Heart left ventricle (tissue), 16 donors: ENCODE results near the gene KCNJ16. TPM values are rescaled to one million over a fixed set of nuclear protein-coding genes. Genes with fewer than 3 reads are reported as not detected.

ENCODE experiments used
- ATAC-seq, 4 donors: fragments of 200-7000 bp; cut with Tn5 transposase; one replicate each; pipeline ENCODE4 v1.9.1; 2020 to 2022; ENCODE audit warnings: moderate library complexity in 4 of 4, mild to moderate bottlenecking in 3 of 4, moderate number of reproducible peaks in 1 of 4
- DNase-seq, 5 donors: peaks; one replicate each; pipeline ENCODE4 v3.0.0-alpha.2; 2020
- H3K27ac ChIP-seq, 12 donors: fragments of 200-600 bp; sonication (generic) in 4 of 12; one replicate each; pipeline versions ENCODE4 v1.5.0 to v1.8.0; 2016 to 2022; ENCODE audit warnings: mild to moderate bottlenecking in 2 of 12
- H3K27me3 ChIP-seq, 9 donors: fragments of 200-600 bp; sonication (generic) in 2 of 9; one replicate each; pipeline versions ENCODE4 v1.5.1 to v1.8.0; 2016 to 2022; ENCODE audit warnings: mild to moderate bottlenecking in 3 of 9
- H3K36me3 ChIP-seq, 9 donors: fragments of 200-600 bp; sonication (generic) in 2 of 9; one replicate each; pipeline versions ENCODE4 v1.5.0 to v1.8.0; 2018 to 2022; ENCODE audit warnings: mild to moderate bottlenecking in 2 of 9
- H3K4me1 ChIP-seq, 12 donors: fragments of 200-600 bp; sonication (generic) in 4 of 12; one replicate each; pipeline versions ENCODE4 v1.5.0 to v1.8.0; 2016 to 2022; ENCODE audit warnings: mild to moderate bottlenecking in 3 of 12
- H3K4me3 ChIP-seq, 12 donors: fragments of 200-600 bp; sonication (generic) in 4 of 12; one replicate each; pipeline versions ENCODE4 v1.5.0 to v1.8.0; 2017 to 2022; ENCODE audit warnings: mild to moderate bottlenecking in 9 of 12, moderate library complexity in 4 of 12
- H3K9me3 ChIP-seq, 12 donors: fragments of 200-600 bp; sonication (generic) in 4 of 12; one replicate each; pipeline versions ENCODE4 v1.5.0 to v1.8.0; 2016 to 2022; ENCODE audit warnings: mild to moderate bottlenecking in 1 of 12
- POLR2A ChIP-seq, 2 donors: fragments of 450-650 bp; IDR thresholded peaks; one replicate each; pipeline ENCODE4 v1.6.1; 2017; ENCODE audit warnings: antibody characterized with exemption in 2 of 2, mild to moderate bottlenecking in 2 of 2, moderate library complexity in 2 of 2
- WGBS, 4 donors: extraction: QIAGEN DNeasy Blood & Tissue Kit in 2 of 4; methylation state at CpG; one replicate each; pipeline versions ENCODE4 v1.1.5 to v1.1.7; 2013 to 2018; 5-methylcytosine and 5-hydroxymethylcytosine counted together
- intact Hi-C, 10 donors: fragments of 100-400 bp; cut with DNase I; formaldehyde crosslinking; loops; one replicate each; pipeline versions ENCODE4 v1.11.1 to v1.14.2; 2022
- polyA plus RNA-seq, 2 donors: library from polyadenylated mRNA; stranded (reverse); fragments of 200-250 nt; gene quantifications; one replicate each; pipeline ENCODE4 v1.2.3, GENCODE V29; 2013
- total RNA-seq, 9 donors: library from RNA; depleted of rRNA in 2 of 9; stranded (reverse); fragments of >200 nt in 2 of 9; fragmentation: NEBNext Ultra II Directional in 3 of 9; extraction: Animal tissue kit (Norgen Biotek cat#: 25700) in 3 of 9; gene quantifications; one replicate each; pipeline versions ENCODE4 v1.1.0 to v1.2.4, GENCODE V29; 2016 to 2023
- TF ChIP-seq, protein P1 (sequence below), 12 donors: fragments of 200-600 bp; sonication (generic) in 4 of 12; IDR thresholded peaks; one replicate each; pipeline versions ENCODE4 v1.5.0 to v1.8.0; 2018 to 2022; ENCODE audit warnings: antibody characterized with exemption in 12 of 12, mild to moderate bottlenecking in 5 of 12
- donor health status: ischemic (EF 13 %, LVEDD 7.1; RV severe dilation, severe dysfunction).
- donor health status: healthy with polysubstance abuse.
- donor health status: DM: no; HTN: yes; CAD: no.
- donor health status: DM: no; HTN: no; CAD: no.
- donor health status: ischemic (EF 25% LVEDD 6.9; RV normal size, moderate dysfunction).
- donor health status: ischemic (EF 25% LVEDD 5.7; RV mildly dilated, moderate dysfunction).
- donor health status: healthy.
- donor health status: DM: yes; HTN: yes; CAD: no.
- donor health status: ischemic (EF 35%, LVEDD 5.7; RV mildly dilated, moderate dysfunction).
- donor health status: nonischemic (EF 11% LVEDD 7.7; RV severe dilation, severe dysfunction).
- donor health status: DM: yes; HTN: yes; CAD: no.
- donor health status: PGD.
- donor health status: ischemic (EF 29% LVEDD 5.4; RV normal size, mild dysfunction).
- donor health status: nonischemic (EF 23%, LVEDD 6.1; RV moderate dilation, normal function).

Gene KCNJ16
- total and polyA plus RNA-seq, 11 donors, result 0.04 to 0.34 TPM; not detected in 9

DNA sequence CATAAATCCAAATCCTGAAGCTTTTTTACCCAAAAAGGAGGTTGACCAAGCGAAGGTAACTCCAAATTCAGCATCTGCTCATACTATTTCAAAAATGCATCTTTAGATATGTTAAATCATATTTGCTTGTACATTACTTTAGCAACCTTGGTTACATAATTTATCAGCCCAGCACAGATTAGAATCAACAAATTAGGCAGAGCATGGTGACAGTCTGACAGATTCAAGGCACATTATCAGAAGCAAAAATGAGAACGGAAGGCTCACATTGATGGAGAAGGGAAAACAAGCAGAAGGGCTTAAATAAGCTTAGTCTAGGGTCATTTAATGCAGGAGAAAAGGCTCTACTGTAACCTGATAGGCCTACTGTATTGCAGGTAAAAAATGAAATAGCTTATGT lies 90.4 kb downstream of the KCNJ16 start:
- H3K4me1 ChIP-seq, result peaks cover 0 to 15% (median 4%) of the 10 kb centered on the region in 12 donors
- intact Hi-C loops, result loop anchor here in 9 of 10 donors (5.0 to 10.0 kb wide), 6 partner anchors 147 to 558 kb away; no protein-coding TSS in a partner anchor
- ATAC-seq (no peak), DNase-seq (no peak)
- H3K9me3 ChIP-seq, result no peaks in the 10 kb centered on the region
- H3K36me3 ChIP-seq, result no peaks in the 10 kb centered on the region
- peak overlapping the region in 1 of 12 donors; percentile 1 for H3K27ac ChIP-seq
- WGBS, 4 donors, result 65 to 77% (median 71%) methylated on average over 2 of the region's 2 CpGs
- H3K4me3 ChIP-seq, result no peak overlapping the region
- no peaks in the 10 kb centered on the region for H3K27me3 ChIP-seq
- TF ChIP-seq POLR2A (IDR thresholded peaks at IDR 0.05), result no peak
- TF ChIP-seq, protein P1, sequence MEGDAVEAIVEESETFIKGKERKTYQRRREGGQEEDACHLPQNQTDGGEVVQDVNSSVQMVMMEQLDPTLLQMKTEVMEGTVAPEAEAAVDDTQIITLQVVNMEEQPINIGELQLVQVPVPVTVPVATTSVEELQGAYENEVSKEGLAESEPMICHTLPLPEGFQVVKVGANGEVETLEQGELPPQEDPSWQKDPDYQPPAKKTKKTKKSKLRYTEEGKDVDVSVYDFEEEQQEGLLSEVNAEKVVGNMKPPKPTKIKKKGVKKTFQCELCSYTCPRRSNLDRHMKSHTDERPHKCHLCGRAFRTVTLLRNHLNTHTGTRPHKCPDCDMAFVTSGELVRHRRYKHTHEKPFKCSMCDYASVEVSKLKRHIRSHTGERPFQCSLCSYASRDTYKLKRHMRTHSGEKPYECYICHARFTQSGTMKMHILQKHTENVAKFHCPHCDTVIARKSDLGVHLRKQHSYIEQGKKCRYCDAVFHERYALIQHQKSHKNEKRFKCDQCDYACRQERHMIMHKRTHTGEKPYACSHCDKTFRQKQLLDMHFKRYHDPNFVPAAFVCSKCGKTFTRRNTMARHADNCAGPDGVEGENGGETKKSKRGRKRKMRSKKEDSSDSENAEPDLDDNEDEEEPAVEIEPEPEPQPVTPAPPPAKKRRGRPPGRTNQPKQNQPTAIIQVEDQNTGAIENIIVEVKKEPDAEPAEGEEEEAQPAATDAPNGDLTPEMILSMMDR (IDR thresholded peaks at IDR 0.05), result no peak

DNA sequence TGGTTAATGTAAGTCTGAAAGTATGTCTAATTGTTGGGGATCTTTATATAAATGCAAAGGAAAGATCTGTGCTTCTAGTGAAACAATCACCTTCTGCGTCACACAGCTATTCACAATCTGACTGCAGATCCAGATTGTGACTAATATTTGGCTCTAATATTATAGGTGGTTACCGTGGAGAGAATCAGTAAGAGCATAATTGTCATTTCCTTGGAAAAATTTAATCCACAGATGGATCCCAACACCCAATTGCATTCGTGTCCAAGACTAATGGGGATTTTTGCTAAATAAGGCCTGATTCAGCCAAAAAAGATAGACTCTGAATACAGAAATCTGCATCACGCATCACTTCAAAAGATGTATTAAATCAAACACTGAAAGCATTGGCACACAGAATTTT lies 91.6 kb downstream of the KCNJ16 start:
- TF ChIP-seq POLR2A (IDR thresholded peaks at IDR 0.05), result no peak
- TF ChIP-seq, protein P1 (IDR thresholded peaks at IDR 0.05), result no peak
- intact Hi-C loops, result loop anchor here in 9 of 10 donors (5.0 to 10.0 kb wide), 6 partner anchors 146 to 559 kb away; no protein-coding TSS in a partner anchor
- ATAC-seq (no peak), DNase-seq (no peak)
- Histone ChIP-seq H3K27me3 (no peaks in the 10 kb centered on the region), H3K4me1 (peaks cover 0 to 18% (median 4%) of the 10 kb centered on the region in 12 donors), H3K36me3 (no peaks in the 10 kb centered on the region), H3K4me3 (no peak overlapping the region), H3K9me3 (no peaks in the 10 kb centered on the region), H3K27ac (peak overlapping the region in 2 of 12 donors; percentile 92 to 96)
- WGBS, 4 donors, result 71 to 80% (median 74%) methylated on average over 4 of the region's 4 CpGs

DNA sequence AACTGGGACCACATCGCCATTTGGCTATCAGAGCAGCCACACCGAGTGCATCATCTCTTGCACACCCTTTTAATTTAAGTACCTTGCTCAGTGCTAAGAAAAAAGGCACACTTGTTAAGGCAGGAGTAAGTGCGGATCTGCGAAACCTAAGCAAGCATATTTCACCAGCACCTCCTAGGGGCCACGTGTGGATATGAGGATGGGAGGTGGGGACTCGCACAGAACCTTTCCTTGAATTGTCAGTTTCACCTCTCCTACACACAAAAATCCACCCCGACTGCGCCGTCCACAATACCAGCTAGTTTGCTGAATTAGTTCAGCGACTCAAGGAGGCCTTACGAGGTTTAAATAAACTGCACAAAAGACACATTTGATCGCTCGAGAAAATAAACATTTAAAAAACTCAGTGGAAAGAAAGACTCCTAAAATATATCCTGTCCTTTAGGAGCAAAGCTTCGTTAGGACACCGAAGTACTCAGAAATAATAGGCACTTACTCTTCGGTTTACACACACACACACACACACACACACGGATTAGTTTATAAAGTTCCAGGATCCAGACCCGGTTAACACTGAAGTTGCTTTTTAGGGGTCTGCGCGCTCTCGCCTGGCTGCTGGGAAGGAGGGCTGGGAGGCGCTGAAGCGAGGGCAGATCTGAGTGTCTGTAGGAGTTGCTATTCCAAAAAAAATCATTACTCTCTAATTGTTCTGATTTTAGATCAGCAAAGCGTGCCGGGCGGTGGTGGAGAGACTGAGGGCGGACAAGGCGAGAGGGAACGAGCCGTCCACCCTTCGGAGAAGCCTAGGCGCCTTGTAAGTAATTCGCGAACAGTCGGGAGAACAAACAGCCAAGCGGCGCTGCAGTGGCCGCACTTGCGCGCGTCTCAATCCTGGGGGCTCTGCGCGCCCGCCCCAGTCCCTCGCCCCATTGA lies 93.3 kb downstream of the KCNJ16 start:
- no peaks in the 10 kb centered on the region for H3K27me3 ChIP-seq
- peak overlapping the region; percentile 62 to 87 (median 77) for H3K4me3 ChIP-seq
- DNase-seq, result peak; percentile 63 to 78 (median 70)
- intact Hi-C loops, result loop anchor here in 9 of 10 donors (2.0 to 10.0 kb wide), 7 partner anchors 144 to 561 kb away; no protein-coding TSS in a partner anchor
- 0 to 1% (median 1%) methylated on average over 28 to 45 of the region's 45 CpGs for WGBS, 4 donors
- peak overlapping the region; percentile 87 to 98 (median 94) for H3K27ac ChIP-seq
- peak; percentile 47 to 74 (median 58) for ATAC-seq
- no peaks in the 10 kb centered on the region for H3K9me3 ChIP-seq
- no peaks in the 10 kb centered on the region for H3K36me3 ChIP-seq
- TF ChIP-seq, protein P1 (IDR thresholded peaks at IDR 0.05), result peak; percentile 38 to 77 (median 64)
- no peak for TF ChIP-seq POLR2A (IDR thresholded peaks at IDR 0.05)
- peaks cover 0 to 30% (median 4%) of the 10 kb centered on the region in 12 donors for H3K4me1 ChIP-seq
